Measurements from ENCODE around the gene KISS1.

Gene KISS1

DNA sequence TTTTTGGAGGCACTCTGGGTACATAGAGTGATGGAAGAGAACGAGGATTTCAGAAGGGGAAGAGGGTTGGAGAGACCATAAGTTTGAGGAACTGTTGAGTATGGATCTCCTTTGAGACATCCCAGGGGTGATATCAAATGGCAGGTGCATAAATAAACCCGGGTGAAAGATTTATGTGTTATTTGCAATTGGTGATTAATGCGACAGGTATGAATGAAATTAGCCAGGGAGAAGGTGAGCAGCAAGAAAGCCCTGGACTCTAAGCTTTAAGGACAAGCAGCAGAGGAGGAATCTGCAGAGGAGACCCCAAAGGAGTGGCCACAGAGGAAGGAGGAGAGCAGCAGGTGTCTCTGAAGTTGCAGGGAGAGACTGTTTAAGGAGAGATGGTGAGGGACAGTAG is 21.3 kb downstream of the KISS1 start:
- no peaks in the 10 kb centered on the region for H3K36me3 ChIP-seq (ENCODE audit: control insufficient read depth, low read length)
- no peak overlapping the region for H3K4me3 ChIP-seq (ENCODE audit: low read length)
- TF ChIP-seq, protein P1, sequence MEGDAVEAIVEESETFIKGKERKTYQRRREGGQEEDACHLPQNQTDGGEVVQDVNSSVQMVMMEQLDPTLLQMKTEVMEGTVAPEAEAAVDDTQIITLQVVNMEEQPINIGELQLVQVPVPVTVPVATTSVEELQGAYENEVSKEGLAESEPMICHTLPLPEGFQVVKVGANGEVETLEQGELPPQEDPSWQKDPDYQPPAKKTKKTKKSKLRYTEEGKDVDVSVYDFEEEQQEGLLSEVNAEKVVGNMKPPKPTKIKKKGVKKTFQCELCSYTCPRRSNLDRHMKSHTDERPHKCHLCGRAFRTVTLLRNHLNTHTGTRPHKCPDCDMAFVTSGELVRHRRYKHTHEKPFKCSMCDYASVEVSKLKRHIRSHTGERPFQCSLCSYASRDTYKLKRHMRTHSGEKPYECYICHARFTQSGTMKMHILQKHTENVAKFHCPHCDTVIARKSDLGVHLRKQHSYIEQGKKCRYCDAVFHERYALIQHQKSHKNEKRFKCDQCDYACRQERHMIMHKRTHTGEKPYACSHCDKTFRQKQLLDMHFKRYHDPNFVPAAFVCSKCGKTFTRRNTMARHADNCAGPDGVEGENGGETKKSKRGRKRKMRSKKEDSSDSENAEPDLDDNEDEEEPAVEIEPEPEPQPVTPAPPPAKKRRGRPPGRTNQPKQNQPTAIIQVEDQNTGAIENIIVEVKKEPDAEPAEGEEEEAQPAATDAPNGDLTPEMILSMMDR (IDR thresholded peaks at IDR 0.05; ENCODE audit: low read depth, low read length, poor library complexity, severe bottlenecking), result no peak
- TF ChIP-seq EZH2phosphoT487 (IDR thresholded peaks at IDR 0.05; ENCODE audit: borderline replicate concordance, low read length), result no peak
- peaks cover 6% of the 10 kb centered on the region; the same call in 1 of the 2 replicates for H3K27me3 ChIP-seq (ENCODE audit: control insufficient read depth, low read length)
- H3K4me2 ChIP-seq (ENCODE audit: low read length), result no peak overlapping the region
- H3K27ac ChIP-seq (ENCODE audit: low read depth, low read length), result no peak overlapping the region
- no peaks in the 10 kb centered on the region for H3K4me1 ChIP-seq (ENCODE audit: control insufficient read depth, low read length)
- no peaks in the 10 kb centered on the region for H3K79me2 ChIP-seq (ENCODE audit: control insufficient read depth, low read length)
- H3K9me3 ChIP-seq (ENCODE audit: control insufficient read depth, insufficient read depth, low read length), result peaks cover 13% of the 10 kb centered on the region
- H3K9me2 ChIP-seq (replicated peaks; ENCODE audit: control insufficient read depth, low read length), result no peaks in the 10 kb centered on the region
- no peaks in the 10 kb centered on the region for H4K20me1 ChIP-seq (ENCODE audit: control insufficient read depth, insufficient read depth, low read depth, low read length)
- no peaks in the 10 kb centered on the region for H3F3A ChIP-seq (ENCODE audit: control insufficient read depth, insufficient read depth)

DNA sequence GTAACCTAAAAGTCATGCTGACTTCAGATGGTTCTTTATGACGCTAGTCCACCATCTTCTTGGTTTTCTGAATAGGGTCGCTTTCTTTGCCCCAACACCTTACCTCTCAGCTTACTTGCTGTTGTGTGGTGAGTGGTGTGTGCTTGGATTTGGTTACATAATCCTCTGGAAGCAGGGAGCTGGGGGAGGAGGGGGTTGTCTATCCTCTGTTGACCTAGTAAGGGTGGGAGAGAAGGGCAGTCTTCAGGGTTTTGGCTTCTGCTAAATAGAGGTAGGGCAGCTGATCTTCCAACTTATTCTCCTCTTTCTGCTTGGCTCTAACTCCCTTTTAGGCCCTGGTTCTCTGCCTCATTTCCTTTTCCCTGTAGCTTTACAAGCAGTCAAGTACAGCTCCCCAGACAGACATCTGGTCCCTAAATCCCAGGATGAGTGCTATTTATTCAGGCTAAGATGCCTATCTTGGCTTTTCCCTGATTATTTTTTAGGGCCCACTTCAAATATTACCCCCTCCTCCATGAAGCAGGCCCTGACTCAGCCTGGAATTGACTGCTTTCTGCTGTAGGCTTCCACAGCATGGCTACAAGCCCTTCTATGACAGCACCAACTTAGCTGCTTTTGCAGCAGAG is 23.8 kb downstream of the KISS1 start:
- H3K4me2 ChIP-seq (ENCODE audit: low read length), result no peak overlapping the region
- H3F3A ChIP-seq (ENCODE audit: control insufficient read depth, insufficient read depth), result no peaks in the 10 kb centered on the region
- H3K4me1 ChIP-seq (ENCODE audit: control insufficient read depth, low read length), result no peaks in the 10 kb centered on the region
- H3K27me3 ChIP-seq (ENCODE audit: control insufficient read depth, low read length), result peaks cover 6% of the 10 kb centered on the region; the same call in 1 of the 2 replicates
- H3K9me2 ChIP-seq (replicated peaks; ENCODE audit: control insufficient read depth, low read length), result no peaks in the 10 kb centered on the region
- H3K9me3 ChIP-seq (ENCODE audit: control insufficient read depth, insufficient read depth, low read length), result peaks cover 26% of the 10 kb centered on the region
- H4K20me1 ChIP-seq (ENCODE audit: control insufficient read depth, insufficient read depth, low read depth, low read length), result no peaks in the 10 kb centered on the region
- TF ChIP-seq, protein P1 (IDR thresholded peaks at IDR 0.05; ENCODE audit: low read depth, low read length, poor library complexity, severe bottlenecking), result no peak
- TF ChIP-seq EZH2phosphoT487 (IDR thresholded peaks at IDR 0.05; ENCODE audit: borderline replicate concordance, low read length), result no peak
- no peak overlapping the region for H3K27ac ChIP-seq (ENCODE audit: low read depth, low read length)
- H3K79me2 ChIP-seq (ENCODE audit: control insufficient read depth, low read length), result no peaks in the 10 kb centered on the region
- no peaks in the 10 kb centered on the region for H3K36me3 ChIP-seq (ENCODE audit: control insufficient read depth, low read length)
- H3K4me3 ChIP-seq (ENCODE audit: low read length), result no peak overlapping the region

- no peak overlapping the region for H3K4me2 ChIP-seq (ENCODE audit: low read length)
- no peaks in the 10 kb centered on the region for H3K4me1 ChIP-seq (ENCODE audit: control insufficient read depth, low read length)
- TF ChIP-seq, protein P1 (IDR thresholded peaks at IDR 0.05; ENCODE audit: low read depth, low read length, poor library complexity, severe bottlenecking), result no peak
- no peak for TF ChIP-seq EZH2phosphoT487 (IDR thresholded peaks at IDR 0.05; ENCODE audit: borderline replicate concordance, low read length)
- H3K36me3 ChIP-seq (ENCODE audit: control insufficient read depth, low read length), result no peaks in the 10 kb centered on the region
- peaks cover 3% of the 10 kb centered on the region; the same call in 1 of the 2 replicates for H3K27me3 ChIP-seq (ENCODE audit: control insufficient read depth, low read length)
- no peak overlapping the region for H3K4me3 ChIP-seq (ENCODE audit: low read length)
- H3F3A ChIP-seq (ENCODE audit: control insufficient read depth, insufficient read depth), result no peaks in the 10 kb centered on the region
- no peaks in the 10 kb centered on the region for H3K9me2 ChIP-seq (replicated peaks; ENCODE audit: control insufficient read depth, low read length)
- H4K20me1 ChIP-seq (ENCODE audit: control insufficient read depth, insufficient read depth, low read depth, low read length), result no peaks in the 10 kb centered on the region
- peaks cover 26% of the 10 kb centered on the region for H3K9me3 ChIP-seq (ENCODE audit: control insufficient read depth, insufficient read depth, low read length)
- no peak overlapping the region for H3K27ac ChIP-seq (ENCODE audit: low read depth, low read length)
- no peaks in the 10 kb centered on the region for H3K79me2 ChIP-seq (ENCODE audit: control insufficient read depth, low read length)
Measured at GRCh38 chr1:204171751-204172178, 24.5 kb downstream of the KISS1 start.

Data from DOHH2 (cell line).